ENCODE results near the gene ZNF423. TPM values are rescaled to one million over a fixed set of nuclear protein-coding genes. Genes with fewer than 3 reads are reported as not detected.

ZNF423 gene
- polyA plus RNA-seq, 4 donors: 28.0 to 38.7 (median 29.0) TPM

DNA sequence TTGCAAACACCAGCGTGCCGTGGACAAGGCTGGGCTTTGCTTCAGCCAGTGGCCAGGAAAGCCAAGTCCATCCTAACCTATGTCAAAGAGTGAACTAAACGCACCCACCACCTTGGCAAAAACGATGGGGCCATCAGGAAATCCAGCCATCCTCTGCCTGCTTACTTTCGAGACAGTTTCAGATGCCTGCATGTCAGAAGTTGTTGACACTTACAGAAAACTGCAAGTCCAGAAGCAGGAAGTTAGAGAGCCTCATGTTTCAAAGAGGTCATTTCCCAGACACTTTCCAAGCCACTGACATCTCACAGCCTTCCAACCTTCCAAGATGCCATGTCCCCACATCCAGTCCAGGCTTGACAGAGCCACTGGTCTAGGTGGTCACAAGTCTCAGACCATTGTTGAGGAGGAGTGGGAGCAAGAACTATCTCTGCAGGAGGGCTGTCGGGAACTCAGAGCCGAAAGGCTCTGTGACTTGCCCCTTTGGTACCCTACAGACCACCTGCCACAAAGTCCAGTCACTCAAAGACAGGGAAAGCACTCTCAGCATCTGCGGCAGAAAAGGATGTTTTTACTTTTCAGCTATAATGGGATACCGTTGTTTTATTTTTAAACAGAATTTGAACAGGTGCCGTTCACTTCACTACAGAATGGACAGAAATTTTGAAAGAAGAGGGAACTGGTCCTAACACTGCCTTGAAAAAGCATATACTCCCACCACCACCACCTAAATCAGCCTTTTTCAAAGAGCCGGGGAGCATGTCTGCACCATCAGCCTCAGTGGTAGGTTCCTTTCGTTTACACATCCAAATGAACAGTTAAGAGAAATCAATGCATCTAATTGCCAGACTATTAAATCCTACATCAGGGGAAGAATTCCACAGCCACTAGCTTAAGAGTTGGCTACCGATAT is 5.1 kb downstream of the ZNF423 start:
- no peak for DNase-seq (ENCODE audit: low read depth in 4 of 4, low spot score in 3 of 4)

DNA sequence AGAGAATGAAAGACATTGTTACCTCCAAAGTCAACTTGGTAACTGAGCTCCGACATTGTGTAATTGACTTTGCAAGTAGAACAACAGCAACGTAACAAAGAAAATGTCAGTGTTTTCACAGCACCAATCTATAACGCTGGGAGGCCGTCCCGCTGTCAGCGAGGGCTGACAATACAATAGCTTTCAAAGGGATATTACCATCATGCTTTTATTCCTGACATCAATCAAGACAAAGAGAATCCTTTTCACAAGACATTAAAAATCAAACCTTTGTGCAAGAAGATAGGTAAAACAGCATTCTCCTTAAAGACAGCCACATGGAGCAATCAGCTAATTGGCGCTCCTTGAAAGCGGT is 6.2 kb downstream of the ZNF423 start:
- DNase-seq (ENCODE audit: low read depth in 4 of 4, low spot score in 3 of 4): no peak

DNA sequence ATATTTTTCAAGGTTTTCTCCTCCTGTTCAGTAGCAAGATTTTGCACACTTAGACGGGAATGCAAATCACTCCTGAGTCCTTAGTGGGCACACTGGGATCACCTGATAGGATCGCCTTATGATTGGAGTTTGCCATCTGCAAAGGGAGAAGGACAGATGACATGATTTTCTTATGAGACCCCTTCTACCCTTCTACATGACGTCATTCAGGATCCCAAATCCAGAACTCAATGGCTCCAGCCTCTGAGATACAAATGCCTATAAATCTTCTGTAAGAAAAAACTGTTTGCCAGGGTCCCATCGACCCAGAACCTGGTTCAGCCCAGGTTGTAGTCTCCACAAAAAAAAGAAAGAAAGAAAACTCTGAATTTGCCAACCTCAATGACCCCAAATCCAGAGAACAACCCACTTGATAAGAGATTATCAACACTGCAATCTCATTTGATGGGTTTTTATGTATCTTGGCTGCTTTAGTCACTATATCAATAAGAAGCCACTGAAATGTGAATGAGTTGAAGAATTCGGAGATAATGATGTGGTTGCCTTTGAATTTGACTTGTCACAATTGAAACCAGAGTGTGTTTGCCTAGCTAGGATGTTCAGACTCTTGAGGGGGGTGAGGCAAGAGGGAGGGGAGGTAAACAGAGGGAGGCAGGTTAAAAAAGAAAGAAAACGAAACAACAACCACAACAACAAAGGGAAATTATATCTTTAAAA is 6.7 kb downstream of the ZNF423 start:
- DNase-seq (ENCODE audit: low read depth in 4 of 4, low spot score in 3 of 4): no peak

DNA sequence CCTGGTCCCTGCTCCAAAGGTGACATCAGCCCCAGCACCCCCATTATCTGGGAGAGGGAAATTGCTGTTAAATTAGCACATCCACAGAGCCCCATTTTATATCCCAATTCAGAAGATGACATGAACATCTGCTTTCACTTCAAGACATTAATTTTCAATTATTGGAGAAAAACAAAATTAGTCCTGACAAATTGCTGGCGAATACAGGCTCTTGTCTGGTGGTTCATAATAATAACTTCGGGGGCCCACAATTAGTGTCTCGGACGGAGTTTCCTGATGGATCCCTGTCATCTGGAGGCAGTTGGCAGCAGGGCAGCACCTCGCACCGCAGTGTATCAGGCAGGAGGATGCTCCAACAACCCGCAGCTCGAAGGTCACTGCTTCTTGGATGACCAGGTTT is 7.4 kb downstream of the ZNF423 start:
- no peak for DNase-seq (ENCODE audit: low read depth in 4 of 4, low spot score in 3 of 4)

DNA sequence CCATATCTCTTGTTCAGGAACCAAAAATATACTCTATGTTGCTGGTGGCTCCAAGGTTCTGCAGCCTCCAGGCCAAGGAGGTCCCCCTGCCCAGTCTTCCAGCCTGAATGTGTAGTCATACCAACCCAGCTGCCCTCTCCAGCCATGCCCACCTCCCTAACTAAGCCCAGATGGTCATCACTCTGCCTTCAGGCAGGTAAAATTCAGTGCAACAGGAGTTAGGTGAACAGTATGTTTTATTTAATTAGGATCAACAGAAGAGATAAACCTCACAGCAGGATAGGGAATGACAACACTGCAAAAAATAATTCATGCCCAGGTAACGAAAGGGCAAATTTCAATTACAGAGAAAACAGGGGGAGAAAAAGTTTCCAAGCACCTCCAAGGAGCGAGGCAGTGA is 9.1 kb downstream of the ZNF423 start:
- no peak for DNase-seq (ENCODE audit: low read depth in 4 of 4, low spot score in 3 of 4)

DNA sequence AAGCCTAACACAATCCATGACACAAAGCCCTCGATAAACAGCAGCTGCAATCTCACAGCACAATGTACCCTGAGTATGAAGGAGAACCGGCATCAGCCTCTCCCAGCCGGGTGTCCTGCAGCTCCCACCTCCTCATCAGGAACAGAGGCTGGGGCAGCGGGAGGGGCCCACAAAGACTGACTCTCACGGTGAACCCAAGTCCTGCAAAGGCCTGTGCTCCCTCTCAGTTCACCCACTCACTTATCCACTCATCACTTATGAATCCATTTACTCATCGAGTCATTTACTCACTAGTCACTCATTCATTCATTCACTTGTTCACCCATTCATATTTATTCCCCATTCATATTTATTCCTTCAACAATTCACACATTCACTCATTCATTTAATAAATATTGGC is 11.6 kb downstream of the ZNF423 start:
- no peak for DNase-seq (ENCODE audit: low read depth in 4 of 4, low spot score in 3 of 4)

DNA sequence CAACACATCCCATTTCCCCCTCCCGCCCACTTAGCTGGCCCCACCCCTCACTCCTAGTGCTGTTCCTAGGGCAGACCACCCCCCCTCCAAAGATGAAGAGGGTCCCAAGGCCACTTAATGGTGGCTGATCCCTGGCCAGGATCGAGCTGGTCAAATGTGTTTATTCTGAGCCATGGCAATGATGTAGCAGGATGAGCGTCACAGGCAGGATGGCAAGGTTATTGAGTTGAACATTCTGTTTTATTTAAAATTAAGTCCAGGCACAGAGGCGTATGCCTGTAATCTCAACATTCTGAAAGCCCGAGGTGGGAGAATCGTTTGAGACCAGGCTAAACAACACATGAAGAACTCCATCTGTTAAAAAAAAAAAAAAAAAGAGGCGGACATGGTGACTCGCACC is 12.2 kb downstream of the ZNF423 start:
- no peak for DNase-seq (ENCODE audit: low read depth in 4 of 4, low spot score in 3 of 4)

DNA sequence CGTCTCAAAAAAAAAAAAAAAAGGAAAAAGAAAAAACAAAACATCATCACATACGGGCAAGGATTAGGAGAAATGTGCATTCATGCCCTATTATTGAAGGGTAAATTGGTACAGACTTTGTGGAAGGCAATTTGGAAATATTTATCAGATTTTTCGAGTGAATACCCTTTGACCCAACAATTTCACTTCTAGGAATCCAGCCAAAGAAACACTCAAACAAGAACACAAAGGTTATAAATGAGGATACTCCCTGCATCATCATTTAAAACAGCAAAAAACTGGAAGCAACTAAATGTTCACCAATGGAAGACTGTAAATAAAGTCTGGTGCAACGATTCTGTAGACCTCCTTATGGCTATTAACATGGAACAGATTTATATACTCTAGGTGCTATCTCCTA is 12.9 kb downstream of the ZNF423 start:
- no peak for DNase-seq (ENCODE audit: low read depth in 4 of 4, low spot score in 3 of 4)

DNA sequence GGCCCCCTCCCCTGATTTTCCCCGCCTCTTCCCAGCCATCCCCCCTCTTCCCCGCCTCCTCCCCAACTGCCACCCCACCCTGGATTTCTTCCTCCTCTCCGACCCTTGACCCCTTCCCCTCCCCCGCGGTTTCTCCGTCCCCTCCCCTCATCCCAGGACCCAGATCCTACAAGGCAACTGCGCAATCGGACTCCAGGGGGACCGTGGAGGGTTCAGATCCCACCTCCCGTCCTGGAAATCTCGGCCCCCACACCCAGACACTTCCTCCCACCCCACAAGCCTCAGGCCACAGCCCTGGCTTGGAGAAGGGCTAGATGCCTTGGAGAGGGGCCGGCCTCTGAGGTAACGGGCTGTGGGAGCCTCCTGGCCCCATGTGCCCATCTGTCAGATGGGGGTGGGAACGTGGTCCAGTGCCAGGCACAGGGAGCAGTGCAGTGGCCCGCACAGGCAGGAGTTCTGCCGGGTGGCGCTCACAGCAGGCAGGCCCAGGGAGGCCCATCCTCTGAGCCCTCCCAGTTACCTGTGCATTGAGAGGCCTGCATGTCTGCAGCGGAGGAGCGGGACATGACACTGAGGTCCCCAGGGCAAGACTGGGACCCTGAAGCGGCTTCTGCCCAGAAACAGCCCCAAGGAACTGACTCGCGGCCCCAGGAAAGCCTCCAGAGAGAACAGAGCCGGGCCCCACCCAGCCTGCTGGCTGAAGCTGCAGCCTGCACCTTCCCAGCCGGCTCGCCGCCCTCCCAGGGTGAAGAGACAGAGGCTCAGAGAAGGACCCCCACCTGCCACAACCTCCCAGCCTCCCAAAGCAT is 16.7 kb downstream of the ZNF423 start:
- no peak for DNase-seq (ENCODE audit: low read depth in 4 of 4, low spot score in 3 of 4)

DNA sequence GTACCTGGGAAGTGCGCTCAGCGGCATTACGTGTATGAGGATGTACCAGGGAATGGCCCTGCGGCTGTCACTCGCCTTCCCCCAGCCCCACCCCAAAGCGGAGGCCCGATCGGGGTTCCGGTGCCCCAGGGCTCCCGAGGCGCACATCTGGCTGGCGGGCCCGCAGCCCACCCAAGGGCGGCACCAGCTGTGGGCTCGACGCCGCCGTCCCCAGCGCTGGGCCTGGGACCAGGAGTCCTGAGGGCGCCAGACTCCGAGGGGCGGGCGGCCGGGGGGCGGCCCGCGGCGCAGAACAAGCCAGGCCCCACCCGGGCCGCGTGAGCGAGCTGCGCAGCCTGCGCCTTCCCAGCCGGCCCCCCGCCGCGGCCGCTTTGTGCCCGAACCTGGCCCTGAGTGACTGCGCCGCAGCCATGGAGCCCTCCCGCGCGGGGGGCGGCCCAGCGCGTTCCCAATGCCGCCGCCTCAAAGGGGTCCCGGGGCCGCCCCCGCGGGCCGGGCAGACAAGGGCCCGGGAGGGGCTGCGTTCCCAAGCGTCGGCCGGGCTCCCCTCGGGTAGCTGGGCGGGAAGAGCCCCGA is 17.4 kb downstream of the ZNF423 start:
- DNase-seq (ENCODE audit: low read depth in 4 of 4, low spot score in 3 of 4): no peak

DNA sequence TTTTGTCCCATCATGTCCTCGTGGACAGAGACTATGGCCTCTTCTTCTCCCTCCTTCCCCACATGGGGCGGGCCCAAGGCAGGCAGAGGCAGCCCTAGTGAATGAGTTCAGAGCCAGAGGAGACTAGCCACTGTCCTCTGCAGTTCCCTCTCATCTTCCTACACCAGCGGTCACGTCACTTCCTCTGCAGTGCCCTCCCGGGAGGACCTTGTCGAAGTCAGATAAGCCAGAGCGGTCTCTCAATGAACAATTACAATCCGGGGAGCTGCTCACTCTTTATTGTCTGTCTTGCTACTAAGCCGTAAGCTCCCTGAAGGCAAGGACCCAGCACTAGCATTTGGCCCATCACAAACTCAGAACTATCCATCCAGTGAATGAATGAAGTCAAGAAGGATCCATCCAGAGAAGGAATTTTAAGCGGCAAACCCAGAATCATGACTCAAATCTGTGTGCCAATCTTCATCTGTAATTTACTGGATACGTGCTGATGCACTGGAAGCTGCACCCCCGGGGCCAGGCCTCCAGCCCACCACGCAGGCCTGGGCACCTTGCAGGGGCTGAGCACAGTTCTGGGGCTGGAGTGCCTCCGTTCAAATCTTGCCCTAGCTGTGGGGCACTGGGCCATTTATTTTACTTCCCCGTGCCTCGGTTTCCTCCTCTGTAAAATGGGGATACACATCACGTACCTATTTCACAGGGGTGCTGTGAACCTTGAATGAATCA is 18.1 kb downstream of the ZNF423 start:
- no peak for DNase-seq (ENCODE audit: low read depth in 4 of 4, low spot score in 3 of 4)

DNA sequence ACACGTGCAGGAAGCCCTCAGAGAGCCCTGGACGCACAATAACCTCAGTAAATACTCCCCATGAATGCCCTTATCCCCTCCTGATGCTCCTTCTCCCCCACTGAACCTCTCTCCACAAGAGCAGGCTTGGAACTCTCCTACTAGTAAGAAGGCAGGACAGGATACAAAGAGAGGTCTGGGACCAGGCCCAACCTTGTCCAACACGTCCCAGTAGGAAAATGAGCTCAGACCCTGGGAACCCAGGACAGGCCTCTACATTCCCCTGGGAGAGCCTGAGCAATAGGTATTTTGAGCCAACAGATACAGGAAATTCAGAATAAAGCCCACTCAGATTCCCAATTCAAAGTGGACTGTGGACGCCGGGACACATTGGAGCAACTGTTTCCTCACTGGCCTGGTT is 19.2 kb downstream of the ZNF423 start:
- no peak for DNase-seq (ENCODE audit: low read depth in 4 of 4, low spot score in 3 of 4)

DNA sequence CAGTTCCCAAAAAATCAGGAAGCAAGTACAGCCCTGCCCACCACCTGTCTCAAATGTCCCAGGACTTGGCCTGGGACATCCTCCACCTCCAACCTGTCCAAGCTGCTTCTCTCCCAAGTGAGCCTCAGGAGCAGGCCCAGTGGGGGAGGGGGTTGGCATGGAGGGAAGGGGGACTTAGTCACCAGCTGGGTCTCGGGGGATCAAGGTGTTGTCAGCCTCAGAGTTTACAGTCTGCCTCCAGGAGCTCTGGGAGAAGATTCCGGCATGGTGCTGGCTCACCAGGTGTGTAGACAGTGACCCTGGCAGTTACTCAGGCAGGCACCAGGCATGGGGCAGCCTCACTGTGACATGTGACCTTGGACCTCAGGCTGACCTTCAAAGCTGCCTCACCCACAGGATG is 19.7 kb downstream of the ZNF423 start:
- no peak for DNase-seq (ENCODE audit: low read depth in 4 of 4, low spot score in 3 of 4)

DNA sequence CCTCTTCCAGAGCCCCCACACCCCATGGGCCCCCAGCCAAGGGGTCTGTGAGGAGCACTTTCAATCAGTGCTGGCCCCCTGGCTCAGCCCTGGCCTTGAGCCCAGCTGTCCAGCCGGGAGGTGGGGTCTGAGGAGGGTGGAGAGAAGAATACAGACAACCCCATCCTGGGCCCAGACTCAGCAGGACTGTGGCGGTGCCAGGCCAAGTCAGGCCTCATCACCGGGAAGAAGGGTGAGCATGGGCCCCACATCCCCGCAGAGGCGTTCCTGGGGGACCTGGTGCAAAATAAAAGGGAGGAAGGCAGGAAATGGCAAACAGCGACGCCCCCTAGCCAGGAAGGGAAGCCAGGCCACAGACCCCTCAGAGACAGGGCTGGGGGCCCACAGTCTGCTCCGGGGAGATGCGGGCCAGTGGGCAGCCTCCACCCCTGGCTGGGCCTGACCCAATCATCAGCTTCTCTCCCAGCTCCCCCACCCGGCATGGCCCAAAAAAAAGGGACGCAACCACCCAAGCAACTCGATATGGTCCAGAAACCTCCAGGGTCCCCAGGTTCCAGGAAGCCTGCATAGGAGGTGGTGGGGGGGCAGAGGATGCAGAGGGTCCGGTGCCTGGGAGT is 20.6 kb downstream of the ZNF423 start:
- DNase-seq (ENCODE audit: low read depth in 4 of 4, low spot score in 3 of 4): no peak

DNA sequence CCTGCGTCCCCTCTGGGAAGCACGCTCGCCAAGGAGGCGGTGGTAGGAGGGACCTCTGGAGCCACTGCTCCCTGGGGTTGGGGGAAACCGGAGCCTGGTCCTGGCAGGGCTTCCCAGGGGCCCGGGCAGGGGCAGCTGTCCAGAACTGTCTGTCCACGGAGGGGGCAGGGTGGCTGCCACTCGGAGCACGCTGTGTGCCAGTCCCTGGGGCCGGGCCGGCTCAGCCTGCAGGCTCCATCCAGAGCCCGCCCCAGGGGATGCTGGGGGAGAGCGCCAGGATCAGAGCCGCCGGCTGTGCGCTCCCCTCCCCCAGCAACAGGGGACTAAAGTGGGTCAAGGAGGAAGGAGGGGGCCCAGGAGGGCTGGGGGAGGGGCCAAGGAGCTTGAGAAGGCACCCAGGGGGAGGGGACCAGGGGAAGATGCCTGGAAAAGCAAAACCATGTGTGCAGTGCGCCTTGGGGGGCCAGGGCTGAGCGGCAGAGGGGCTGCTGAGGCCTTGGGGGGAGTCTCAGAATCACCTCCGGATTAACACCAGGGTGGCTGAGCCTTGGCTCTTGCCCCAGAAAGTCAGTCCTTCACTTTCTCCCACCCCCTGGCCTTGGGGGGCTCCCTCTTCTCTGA is 21.3 kb downstream of the ZNF423 start:
- no peak for DNase-seq (ENCODE audit: low read depth in 4 of 4, low spot score in 3 of 4)

DNA sequence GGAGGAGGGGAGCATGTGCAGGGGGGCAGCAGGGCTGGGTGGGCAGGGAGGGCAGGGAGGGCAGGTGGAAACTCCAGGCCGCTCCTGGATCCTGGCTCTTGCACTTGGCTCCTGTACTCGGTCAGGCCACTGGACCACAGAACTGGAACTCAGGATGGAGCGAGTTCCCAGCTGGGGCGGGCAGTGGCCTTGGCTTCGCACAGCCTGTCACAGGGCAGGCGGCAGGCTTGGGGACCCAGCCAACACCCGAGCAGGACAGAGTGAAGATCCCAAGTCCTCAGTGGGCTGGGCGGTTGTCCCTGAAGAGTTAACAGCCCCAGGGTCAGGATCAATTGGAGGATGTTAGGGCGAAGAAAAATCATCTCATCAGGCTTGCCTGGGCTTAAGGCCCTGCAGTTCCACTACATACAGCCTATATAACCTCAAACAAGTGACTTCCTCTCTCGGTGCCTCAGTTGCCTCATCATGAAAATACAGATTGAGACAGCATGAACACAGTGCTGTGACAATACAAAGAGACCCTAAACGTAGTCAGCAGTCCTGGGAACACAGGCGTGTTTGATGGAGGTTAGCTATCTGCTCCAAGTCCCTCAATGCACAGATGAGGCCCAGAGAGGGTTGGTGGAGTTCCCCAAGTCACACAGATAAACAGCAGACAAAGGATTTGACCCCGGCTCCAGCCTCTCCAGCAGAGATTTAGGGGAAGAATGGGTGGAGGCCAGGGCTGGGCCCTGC is 21.9 kb downstream of the ZNF423 start:
- no peak for DNase-seq (ENCODE audit: low read depth in 4 of 4, low spot score in 3 of 4)

DNA sequence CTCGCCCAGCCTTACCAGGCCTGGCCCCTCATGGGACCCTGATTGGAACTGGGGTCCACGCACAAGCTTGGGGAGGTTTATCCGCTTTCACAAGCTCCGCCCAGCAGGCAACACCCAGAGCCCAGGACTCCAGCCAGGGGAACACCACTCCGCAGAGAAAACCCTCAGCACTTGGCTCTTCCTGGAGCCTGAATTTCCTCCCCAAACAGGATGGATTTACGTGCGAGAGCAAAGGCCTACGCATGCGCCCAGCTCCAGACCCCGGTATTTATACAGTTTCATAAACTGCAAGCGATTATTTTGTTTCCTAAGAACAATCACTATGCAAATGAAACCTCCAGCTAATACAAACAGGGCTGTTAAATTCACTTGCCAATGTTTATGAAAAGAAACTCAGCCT is 22.8 kb downstream of the ZNF423 start:
- DNase-seq (ENCODE audit: low read depth in 4 of 4, low spot score in 3 of 4): no peak

DNA sequence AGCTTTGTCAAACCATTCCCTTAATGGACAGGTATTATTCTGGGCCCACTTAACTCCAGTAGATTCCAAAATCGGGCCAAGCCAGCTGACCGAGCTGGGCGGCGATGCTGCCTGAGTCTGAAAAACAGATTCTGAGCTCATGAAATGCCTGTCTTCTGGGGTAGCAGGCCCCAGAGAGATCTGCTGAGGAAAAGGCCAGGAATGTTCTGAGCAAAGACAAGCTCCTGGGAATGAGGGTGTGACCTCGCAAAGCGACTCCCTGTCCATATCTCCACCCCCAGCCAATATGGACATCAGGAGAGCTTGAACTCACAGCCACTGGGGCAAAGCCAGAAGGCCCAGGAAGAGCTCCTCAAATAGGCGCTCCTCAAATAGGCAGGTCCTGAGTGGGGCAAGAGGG is 23.7 kb downstream of the ZNF423 start:
- no peak for DNase-seq (ENCODE audit: low read depth in 4 of 4, low spot score in 3 of 4)

DNA sequence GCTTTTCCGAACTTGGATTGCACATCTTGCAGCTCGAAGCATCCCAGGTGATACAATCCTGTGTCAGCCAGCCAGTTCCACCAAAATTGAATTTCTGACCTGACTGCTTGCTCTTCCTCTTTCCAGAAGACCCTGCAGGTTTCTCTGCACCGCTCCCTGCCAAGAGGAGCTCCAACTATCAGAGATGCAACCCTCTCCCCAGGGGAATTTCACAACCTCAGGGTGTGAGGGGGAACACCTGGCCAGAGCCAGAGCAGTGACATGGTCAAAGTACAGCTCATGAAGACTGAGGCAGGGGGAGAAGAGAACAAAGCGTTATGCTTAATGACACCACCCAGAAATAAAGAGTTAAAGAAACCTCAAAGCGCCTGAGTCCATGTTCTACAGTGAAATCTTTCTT is 25.0 kb downstream of the ZNF423 start:
- no peak for DNase-seq (ENCODE audit: low read depth in 4 of 4, low spot score in 3 of 4)
